ENCODE measurements around the gene UBAP1L. TPM values are rescaled to one million over a fixed set of nuclear protein-coding genes. Genes with fewer than 3 reads are reported as not detected.

Gene UBAP1L
- total RNA-seq, 1 experiment from 2014 or later: 3.0 TPM

- Mint-ChIP-seq H3K27me3 (ENCODE audit: low read depth) (no peaks in the 10 kb centered on the region), H3K27ac (no peak overlapping the region), H3K4me1 (peaks cover 3 to 5% of the 10 kb centered on the region in 2 experiments), H3K9me3 (no peaks in the 10 kb centered on the region), H3K36me3 (ENCODE audit: insufficient read depth in 1 of 3, low read depth in 3 of 3) (peaks cover 0 to 6% (median 4%) of the 10 kb centered on the region in 3 experiments; a peak in 3 of 7 replicates), H3K4me3 (no peak overlapping the region)
- Histone ChIP-seq H2BK12ac (ENCODE audit: insufficient read length, low read depth, low read length) (no peak overlapping the region), H4K91ac (ENCODE audit: insufficient read length, low read depth, low read length) (no peak overlapping the region), H3K79me2 (ENCODE audit: insufficient read depth, low read length) (no peaks in the 10 kb centered on the region), H3K23ac (ENCODE audit: insufficient read length, low read depth, low read length) (no peak overlapping the region), H2BK20ac (ENCODE audit: low read depth, low read length, poor library complexity, severe bottlenecking) (no peak overlapping the region), H2BK5ac (ENCODE audit: insufficient read length, low read length) (no peak overlapping the region), H2BK15ac (ENCODE audit: low read depth, low read length) (no peak overlapping the region), H3K4me2 (ENCODE audit: insufficient read depth, insufficient read length, low read length) (no peak overlapping the region), H4K8ac (replicated peaks; ENCODE audit: insufficient read length, low read depth, low read length) (no peak overlapping the region), H3K14ac (ENCODE audit: insufficient read depth, low read length) (no peak overlapping the region), H3K79me1 (ENCODE audit: insufficient read depth, low read depth, low read length, poor library complexity, severe bottlenecking) (no peaks in the 10 kb centered on the region), H3K18ac (ENCODE audit: insufficient read length, low read depth, low read length) (no peak overlapping the region), H3K27ac (ENCODE audit: insufficient read length, low read depth, low read length) (no peak overlapping the region), H3K9ac (ENCODE audit: extremely low read depth, insufficient read length, low read length) (no peak overlapping the region), H3K9me3 (ENCODE audit: control insufficient read depth, low read depth, low read length) (no peaks in the 10 kb centered on the region), H3K4me1 (ENCODE audit: insufficient read depth, low read length) (no peaks in the 10 kb centered on the region), H2AFZ (ENCODE audit: low read length) (no peak overlapping the region), H4K5ac (ENCODE audit: insufficient read length, low read depth, low read length) (no peak overlapping the region), H4K20me1 (ENCODE audit: control insufficient read depth, insufficient read depth, insufficient read length) (no peaks in the 10 kb centered on the region), H3K27me3 (ENCODE audit: insufficient read depth, low read length) (no peaks in the 10 kb centered on the region), H3T11ph (ENCODE audit: low read length) (no peak overlapping the region), H3K23me2 (ENCODE audit: insufficient read length, low read depth, low read length, poor library complexity, severe bottlenecking) (no peaks in the 10 kb centered on the region), H3K4ac (ENCODE audit: low read depth, low read length) (no peak overlapping the region), H2BK120ac (ENCODE audit: low read depth, low read length, poor library complexity, severe bottlenecking) (no peak overlapping the region), H2AK5ac (ENCODE audit: insufficient read length, low read length) (no peak overlapping the region), H3K56ac (ENCODE audit: insufficient read length, low read depth, low read length) (no peak overlapping the region)
- no CpG with 5 or more reads among the region's 26 CpGs for WGBS (ENCODE audit: extremely low coverage, insufficient read length, low lambda C conversion rate)
- DNase-seq: peak; percentile 79
- TF ChIP-seq CTCF (conservative IDR thresholded peaks at IDR 0.05): peak; percentile 94
Observed at GRCh38 chr15:65054333-65055200, 60.4 kb downstream of the UBAP1L start.

Measured in H9 (cell line).